Vagina (tissue), 2 donors: Measurements from ENCODE around the gene TRPV2. TPM values are rescaled to one million over a fixed set of nuclear protein-coding genes. Genes with fewer than 3 reads are reported as not detected.
A peak's percentile ranks its signal among the peaks of the same experiment; 100 is the strongest.
"Not testable (repeated sequence)": the region's sequence is repeated elsewhere in the genome, so short reads cannot be mapped to it uniquely, and the experiment has no call there.

Experiments
- DNase-seq, 2 donors: peaks; one replicate each; pipeline ENCODE4 v3.0.0-alpha.2; 2017; ENCODE audit errors: extremely low spot score in 2 of 2
- H3K27ac ChIP-seq: fragments of 200-600 bp; sonication (generic); one replicate; pipeline ENCODE4 v1.5.1; 2019
- H3K27me3 ChIP-seq: fragments of 200-600 bp; sonication (generic); one replicate; pipeline ENCODE4 v1.5.1; 2019
- H3K36me3 ChIP-seq, 2 donors: fragments of 200-600 bp; sonication (generic); one replicate each; pipeline ENCODE4 v1.5.1; 2017 to 2019
- H3K4me1 ChIP-seq: fragments of 200-600 bp; sonication (generic); one replicate; pipeline ENCODE4 v1.5.1; 2019
- H3K4me3 ChIP-seq, 2 donors: fragments of 200-600 bp; sonication (generic); 1 replicate in 1 of 2; 2 replicates in 1 of 2; pipeline ENCODE4 v1.5.1; 2016 to 2019
- H3K9me3 ChIP-seq: fragments of 200-600 bp; sonication (generic); one replicate; pipeline ENCODE4 v1.5.1; 2019
- CTCF ChIP-seq, 3 experiments: fragments of 450-650 bp in 2 of 3; fragments of 200-600 bp in 1 of 3; sonication (generic) in 1 of 3; IDR thresholded peaks; one replicate each; pipeline ENCODE4 v1.5.1; 2017 to 2019; ENCODE audit warnings: antibody characterized with exemption in 3 of 3, mild to moderate bottlenecking in 2 of 3, moderate library complexity in 2 of 3
- POLR2A ChIP-seq, 2 donors: fragments of 450-650 bp; IDR thresholded peaks; one replicate each; pipeline ENCODE4 v1.6.1; 2017; ENCODE audit warnings: antibody characterized with exemption in 2 of 2, mild to moderate bottlenecking in 2 of 2, moderate library complexity in 2 of 2
- POLR2AphosphoS5 ChIP-seq, 2 donors: sonication (generic); formaldehyde crosslinking; IDR thresholded peaks; one replicate each; pipeline ENCODE4 v1.9.0; 2017; ENCODE audit warnings: antibody characterized with exemption in 2 of 2, mild to moderate bottlenecking in 2 of 2, low read depth in 1 of 2; ENCODE audit not compliant: insufficient read depth in 1 of 2
- intact Hi-C: fragments of 100-400 bp; cut with DNase I; formaldehyde crosslinking; loops from one replicate; pipeline ENCODE4 v1.15.1; 2023
- total RNA-seq: library from RNA; depleted of rRNA; stranded (reverse); fragments of >200 nt; gene quantifications from one replicate; pipeline ENCODE4 v1.2.3, GENCODE V29; 2016

The TRPV2 gene
- total RNA-seq, 1 donor from 2014 or later: 22.3 TPM

- peak overlapping the region; percentile 100 for H3K27ac ChIP-seq
These were observed 31.5 kb upstream of the TRPV2 start for GRCh38 chr17:16383772-16384287.

GRCh38 chr17:16384557-16384956, 30.8 kb upstream of the TRPV2 start:
- Histone ChIP-seq H3K4me3 (no peak overlapping the region), H3K27me3 (no peaks in the 10 kb centered on the region), H3K9me3 (no peaks in the 10 kb centered on the region), H3K4me1 (peaks cover 40% of the 10 kb centered on the region), H3K36me3 (peaks cover 0 to 18% of the 10 kb centered on the region in 2 donors), H3K27ac (peak overlapping the region; percentile 100)
- no peak for DNase-seq
- intact Hi-C loops: no loop called here
- TF ChIP-seq POLR2A (IDR thresholded peaks at IDR 0.05): no peak
- TF ChIP-seq POLR2AphosphoS5 (IDR thresholded peaks at IDR 0.05; ENCODE audit: insufficient read depth in 1 of 2, low read depth in 1 of 2): no peak
- no peak for TF ChIP-seq CTCF (IDR thresholded peaks at IDR 0.05)

More at GRCh38 chr17:16383772-16384287, 31.5 kb upstream of the TRPV2 start:
- Histone ChIP-seq H3K4me3 (no peak overlapping the region), H3K4me1 (peaks cover 47% of the 10 kb centered on the region), H3K27me3 (no peaks in the 10 kb centered on the region), H3K9me3 (no peaks in the 10 kb centered on the region), H3K36me3 (peaks cover 0 to 18% of the 10 kb centered on the region in 2 donors)
- DNase-seq: no peak
- intact Hi-C loops: no loop called here
- TF ChIP-seq CTCF (IDR thresholded peaks at IDR 0.05) (no peak), POLR2AphosphoS5 (IDR thresholded peaks at IDR 0.05; ENCODE audit: insufficient read depth in 1 of 2, low read depth in 1 of 2) (no peak), POLR2A (IDR thresholded peaks at IDR 0.05) (no peak)

GRCh38 chr17:16386126-16386507, 29.3 kb upstream of the TRPV2 start:
- peak overlapping the region; percentile 100 for H3K27ac ChIP-seq
- H3K4me1 ChIP-seq: peaks cover 36% of the 10 kb centered on the region
- H3K4me3 ChIP-seq: peak overlapping the region; percentile 46 to 55
- H3K36me3 ChIP-seq: peaks cover 0 to 18% of the 10 kb centered on the region in 2 donors
- H3K27me3 ChIP-seq, DNase-seq, H3K9me3 ChIP-seq: not testable (repeated sequence)
- intact Hi-C loops: loop anchor here (2.0 kb wide), 1 partner anchor 29 kb away; the partner anchor contains the start of gene TRPV2

GRCh38 chr17:16391451-16391850, 23.9 kb upstream of the TRPV2 start:
- no peaks in the 10 kb centered on the region for H3K36me3 ChIP-seq
- H3K4me1 ChIP-seq: peaks cover 4% of the 10 kb centered on the region
- intact Hi-C loops: no loop called here
- H3K4me3 ChIP-seq: no peak overlapping the region
- H3K27me3 ChIP-seq: no peaks in the 10 kb centered on the region
- no peak for DNase-seq
- no peak overlapping the region for H3K27ac ChIP-seq
- no peaks in the 10 kb centered on the region for H3K9me3 ChIP-seq
- TF ChIP-seq CTCF (IDR thresholded peaks at IDR 0.05): no peak
- TF ChIP-seq POLR2A (IDR thresholded peaks at IDR 0.05): no peak
- TF ChIP-seq POLR2AphosphoS5 (IDR thresholded peaks at IDR 0.05; ENCODE audit: insufficient read depth in 1 of 2, low read depth in 1 of 2): no peak

- H3K27ac ChIP-seq, H3K4me3 ChIP-seq, H3K36me3 ChIP-seq, intact Hi-C loops, H3K27me3 ChIP-seq, H3K4me1 ChIP-seq, H3K9me3 ChIP-seq, DNase-seq: not testable (repeated sequence)
These were observed 22.9 kb upstream of the TRPV2 start for GRCh38 chr17:16392491-16392890.

- intact Hi-C loops, H3K4me3 ChIP-seq, H3K36me3 ChIP-seq, H3K9me3 ChIP-seq, DNase-seq, H3K4me1 ChIP-seq, H3K27me3 ChIP-seq: not testable (repeated sequence)
- H3K27ac ChIP-seq: peak overlapping the region; percentile 73
These were observed 19.5 kb upstream of the TRPV2 start for GRCh38 chr17:16395887-16396286.

GRCh38 chr17:16396693-16397092, 18.7 kb upstream of the TRPV2 start:
- H3K36me3 ChIP-seq, intact Hi-C loops, H3K4me3 ChIP-seq, H3K27me3 ChIP-seq, H3K9me3 ChIP-seq, H3K4me1 ChIP-seq, H3K27ac ChIP-seq, DNase-seq: not testable (repeated sequence)
